Fibroblast of lung (primary cell): ENCODE measurements around the gene PUM2. TPM values are rescaled to one million over a fixed set of nuclear protein-coding genes. Genes with fewer than 3 reads are reported as not detected.

Experiments used
- DNase-seq, 2 donors: peaks; one replicate each; pipeline versions ENCODE4 v3.0.0 to v3.0.0-alpha.2; 2010; ENCODE audit warnings: low read depth in 2 of 2
- H2AFZ ChIP-seq: 2 replicates; pipeline ENCODE4 v1.5.1; 2012; ENCODE audit warnings: low read length, control low read depth, inconsistent platforms
- H3K27ac ChIP-seq: 2 replicates; pipeline ENCODE4 v1.5.1; 2011; ENCODE audit warnings: low read length, control low read depth; ENCODE audit not compliant: insufficient read depth
- H3K27me3 ChIP-seq: 2 replicates; pipeline ENCODE4 v1.5.1; 2011; ENCODE audit warnings: mild to moderate bottlenecking, low read length; ENCODE audit not compliant: control insufficient read depth, insufficient read depth
- H3K36me3 ChIP-seq: 2 replicates; pipeline ENCODE4 v1.5.1; 2011; ENCODE audit warnings: low read length; ENCODE audit not compliant: control insufficient read depth, insufficient read depth
- H3K4me1 ChIP-seq: 2 replicates; pipeline ENCODE4 v1.5.1; 2011; ENCODE audit warnings: low read length; ENCODE audit not compliant: control insufficient read depth, insufficient read depth; ENCODE audit errors: extremely low read depth
- H3K4me2 ChIP-seq: 2 replicates; pipeline ENCODE4 v1.5.1; 2011; ENCODE audit warnings: low read length, control low read depth; ENCODE audit not compliant: insufficient read depth; ENCODE audit errors: extremely low read depth
- H3K4me3 ChIP-seq, 4 experiments: fragments of 200-600 bp in 1 of 4; sonication (generic) in 1 of 4; replicated peaks in 1 of 4; 2 replicates each; pipeline ENCODE4 v1.5.1; 2011 to 2016; ENCODE audit warnings: low read length in 4 of 4, low read depth in 3 of 4, mild to moderate bottlenecking in 3 of 4, control low read depth in 2 of 4, inconsistent platforms in 1 of 4, mixed read lengths in 1 of 4; ENCODE audit not compliant: insufficient read depth in 1 of 4; ENCODE audit errors: control extremely low read depth in 1 of 4
- H3K79me2 ChIP-seq: 2 replicates; pipeline ENCODE4 v1.5.1; 2012; ENCODE audit warnings: mild to moderate bottlenecking, low read length, inconsistent platforms; ENCODE audit not compliant: control insufficient read depth, insufficient read depth
- H3K9ac ChIP-seq: 2 replicates; pipeline ENCODE4 v1.5.1; 2011; ENCODE audit warnings: mild to moderate bottlenecking, low read length, control low read depth; ENCODE audit not compliant: insufficient read depth
- H3K9me3 ChIP-seq: 2 replicates; pipeline ENCODE4 v1.5.1; 2012; ENCODE audit warnings: low read depth, low read length; ENCODE audit not compliant: control insufficient read depth, insufficient read depth
- H4K20me1 ChIP-seq: 2 replicates; pipeline ENCODE4 v1.5.1; 2011; ENCODE audit warnings: low read length; ENCODE audit not compliant: control insufficient read depth, insufficient read depth; ENCODE audit errors: extremely low read depth
- CTCF ChIP-seq, 2 donors: IDR thresholded peaks in 1 of 2; conservative IDR thresholded peaks in 1 of 2; 1 replicate in 1 of 2; 2 replicates in 1 of 2; pipeline ENCODE4 v1.5.1; 2011 to 2012; ENCODE audit warnings: low read length in 2 of 2, control low read depth in 1 of 2, inconsistent platforms in 1 of 2, low read depth in 1 of 2, mild to moderate bottlenecking in 1 of 2
- EZH2 ChIP-seq: IDR thresholded peaks from 2 replicates; pipeline ENCODE4 v1.5.1; 2012; ENCODE audit warnings: low read length, control low read depth, mild to moderate bottlenecking; ENCODE audit errors: missing control alignments
- polyA plus RNA-seq, 2 donors: library from polyadenylated mRNA; depleted of rRNA in 1 of 2; stranded (reverse) in 1 of 2; unstranded in 1 of 2; fragments of >200 nt; gene quantifications; 2 replicates each; pipeline ENCODE4 v1.2.1, GENCODE V29; 2011 to 2012; ENCODE audit warnings: missing spikeins in 1 of 2
- total RNA-seq: library from RNA; depleted of rRNA; stranded (reverse); fragments of >200 nt; gene quantifications from 2 replicates; pipeline ENCODE4 v1.2.1, GENCODE V29; 2014

PUM2 gene
- total and polyA plus RNA-seq, 2 donors (not counting 1 experiment from before 2014, with no cell fraction given): 48.2 to 54.2 TPM

- H2AFZ ChIP-seq: no peak overlapping the region
- H3K36me3 ChIP-seq: no peaks in the 10 kb centered on the region
- H3K4me3 ChIP-seq: no peak overlapping the region
- H3K27me3 ChIP-seq: no peaks in the 10 kb centered on the region
- H3K27ac ChIP-seq: no peak overlapping the region
- H3K4me2 ChIP-seq: no peak overlapping the region
- DNase-seq: no peak
- no peak overlapping the region for H3K9ac ChIP-seq
- H4K20me1 ChIP-seq: no peaks in the 10 kb centered on the region
- no peak for TF ChIP-seq CTCF (conservative IDR thresholded peaks at IDR 0.05 in 1 of 2, IDR thresholded peaks at IDR 0.05 in 1 of 2; ENCODE audit: low read depth in 1 of 2, low read length in 2 of 2)
- TF ChIP-seq EZH2: no peak
- H3K9me3 ChIP-seq: no peaks in the 10 kb centered on the region
- H3K79me2 ChIP-seq: no peaks in the 10 kb centered on the region
- H3K4me1 ChIP-seq: peaks cover 3% of the 10 kb centered on the region
Measured at GRCh38 chr2:20229322-20230113, 121.1 kb downstream of the PUM2 start.

- Histone ChIP-seq H3K79me2 (no peaks in the 10 kb centered on the region), H4K20me1 (no peaks in the 10 kb centered on the region), H3K9ac (no peak overlapping the region), H2AFZ (no peak overlapping the region), H3K9me3 (no peaks in the 10 kb centered on the region), H3K4me1 (peaks cover 5% of the 10 kb centered on the region), H3K4me3 (no peak overlapping the region), H3K27me3 (no peaks in the 10 kb centered on the region), H3K4me2 (no peak overlapping the region), H3K27ac (no peak overlapping the region), H3K36me3 (no peaks in the 10 kb centered on the region)
- no peak for DNase-seq
- TF ChIP-seq EZH2 (no peak), CTCF (conservative IDR thresholded peaks at IDR 0.05 in 1 of 2, IDR thresholded peaks at IDR 0.05 in 1 of 2; ENCODE audit: low read depth in 1 of 2, low read length in 2 of 2) (no peak)
Measured at GRCh38 chr2:20227894-20228505, 122.6 kb downstream of the PUM2 start.

- Histone ChIP-seq H3K79me2 (no peaks in the 10 kb centered on the region), H3K4me1 (peaks cover 14% of the 10 kb centered on the region), H3K36me3 (no peaks in the 10 kb centered on the region), H3K9me3 (no peaks in the 10 kb centered on the region), H3K4me3 (no peak overlapping the region), H2AFZ (no peak overlapping the region), H3K4me2 (no peak overlapping the region), H4K20me1 (no peaks in the 10 kb centered on the region), H3K27ac (no peak overlapping the region), H3K27me3 (no peaks in the 10 kb centered on the region), H3K9ac (no peak overlapping the region)
- no peak for DNase-seq
- TF ChIP-seq EZH2 (no peak), CTCF (conservative IDR thresholded peaks at IDR 0.05 in 1 of 2, IDR thresholded peaks at IDR 0.05 in 1 of 2; ENCODE audit: low read depth in 1 of 2, low read length in 2 of 2) (no peak)
Measured at GRCh38 chr2:20226152-20226545, 124.5 kb downstream of the PUM2 start.
